SK-N-SH (cell line): ENCODE results near the gene TRMO. TPM values are rescaled to one million over a fixed set of nuclear protein-coding genes. Genes with fewer than 3 reads are reported as not detected.

Experiments used
- CTCF ChIA-PET: fragments of 300-600, 350-600 bp; formaldehyde crosslinking; extraction: SDS; loops from one replicate; lab custom pipeline; 2021; lab: Yijun Ruan, JAX
- POLR2A ChIA-PET: fragments of 350-600 bp; sonication (Branson Sonifier 250); formaldehyde crosslinking; extraction: SDS; loops from one replicate; lab custom pipeline; 2020; ENCODE audit warnings: antibody characterized with exemption, inconsistent platforms; lab: Yijun Ruan, JAX
- DNase-seq: peaks from one replicate; pipeline ENCODE4 v3.0.0; 2012
- H2AFZ ChIP-seq: fragments of 200-600 bp; sonication (generic); 2 replicates; pipeline ENCODE4 v1.8.1; 2016; ENCODE audit warnings: antibody characterized with exemption, mild to moderate bottlenecking, low read depth
- H3F3A ChIP-seq: fragments of 200-600 bp; sonication (generic); replicated peaks from 2 replicates; pipeline ENCODE3; 2016; ENCODE audit warnings: antibody characterized with exemption, mild to moderate bottlenecking; ENCODE audit not compliant: insufficient read depth
- H3K27ac ChIP-seq, 2 experiments: fragments of 200-500 bp in 1 of 2; fragments of 200-600 bp in 1 of 2; sonication (Bioruptor generic) in 1 of 2; sonication (generic), shearing (Covaris generic) in 1 of 2; 2 replicates each; pipeline versions ENCODE4 v1.5.1 to v1.6.1; 2014 to 2016; ENCODE audit warnings: low read depth in 2 of 2, inconsistent platforms in 1 of 2, low read length in 1 of 2, mild to moderate bottlenecking in 1 of 2, mixed read lengths in 1 of 2
- H3K27me3 ChIP-seq: fragments of 200-600 bp; sonication (generic), shearing (Covaris generic); 2 replicates; pipeline ENCODE4 v1.6.1; 2016; ENCODE audit warnings: mixed run types; ENCODE audit not compliant: insufficient read depth
- H3K36me3 ChIP-seq, 2 experiments: fragments of 200-500 bp in 1 of 2; fragments of 200-600 bp in 1 of 2; sonication (Bioruptor generic) in 1 of 2; sonication (generic) in 1 of 2; replicated peaks in 1 of 2; 2 replicates each; pipeline versions ENCODE3 to v1.5.1; 2014 to 2016; ENCODE audit warnings: low read length in 1 of 2, mild to moderate bottlenecking in 1 of 2; ENCODE audit not compliant: insufficient read depth in 2 of 2, control insufficient read depth in 1 of 2
- H3K4me1 ChIP-seq, 2 experiments: fragments of 200-500 bp in 1 of 2; fragments of 200-600 bp in 1 of 2; sonication (Bioruptor generic) in 1 of 2; sonication (generic), shearing (Covaris generic) in 1 of 2; 2 replicates each; pipeline versions ENCODE4 v1.5.1 to v1.6.1; 2014 to 2016; ENCODE audit warnings: low read depth in 1 of 2, low read length in 1 of 2, mixed run types in 1 of 2; ENCODE audit not compliant: insufficient read depth in 2 of 2, control insufficient read depth in 1 of 2
- H3K4me2 ChIP-seq: fragments of 200-600 bp; sonication (generic), shearing (Covaris generic); 2 replicates; pipeline ENCODE4 v1.6.1; 2017; ENCODE audit warnings: mixed run types
- H3K4me3 ChIP-seq, 2 experiments: fragments of 200-500 bp in 1 of 2; fragments of 200-600 bp in 1 of 2; sonication (Bioruptor generic) in 1 of 2; sonication (generic), shearing (Covaris generic) in 1 of 2; 2 replicates each; pipeline versions ENCODE4 v1.5.1 to v1.8.1; 2014 to 2016; ENCODE audit warnings: low read depth in 2 of 2, inconsistent platforms in 1 of 2, low read length in 1 of 2, mild to moderate bottlenecking in 1 of 2, mixed read lengths in 1 of 2, moderate library complexity in 1 of 2
- H3K79me2 ChIP-seq: fragments of 200-600 bp; sonication (generic); 2 replicates; pipeline ENCODE4 v1.8.1; 2017; ENCODE audit warnings: mild to moderate bottlenecking; ENCODE audit not compliant: insufficient read depth
- H3K9ac ChIP-seq: fragments of 200-600 bp; sonication (generic); 2 replicates; pipeline ENCODE4 v1.6.1; 2017; ENCODE audit warnings: mixed run types
- H3K9me2 ChIP-seq: fragments of 200-600 bp; sonication (generic); 2 replicates; pipeline ENCODE4 v1.6.1; 2017; ENCODE audit warnings: mixed run types
- H3K9me3 ChIP-seq: fragments of 200-600 bp; sonication (generic); 2 replicates; pipeline ENCODE4 v1.6.1; 2017; ENCODE audit warnings: mixed run types, mild to moderate bottlenecking, moderate library complexity
- H4K20me1 ChIP-seq: fragments of 200-600 bp; sonication (generic); 2 replicates; pipeline ENCODE4 v1.6.1; 2017; ENCODE audit warnings: mild to moderate bottlenecking, mixed run types; ENCODE audit not compliant: insufficient read depth
- FOSL2 ChIP-seq: IDR thresholded peaks from 2 replicates; pipeline ENCODE4 v1.4.0; 2012; ENCODE audit warnings: low read depth, mild to moderate bottlenecking, moderate library complexity, borderline replicate concordance
- FOXM1 ChIP-seq: IDR thresholded peaks from 2 replicates; pipeline ENCODE4 v1.4.0; 2012; ENCODE audit warnings: low read depth, mild to moderate bottlenecking
- GATA2 ChIP-seq: sonication (generic); formaldehyde crosslinking; IDR thresholded peaks from 2 replicates; pipeline ENCODE4 v1.5.0; 2020; ENCODE audit warnings: mild to moderate bottlenecking, missing genetic modification reagents
- JUND ChIP-seq: IDR thresholded peaks from 2 replicates; pipeline ENCODE4 v1.4.0; 2012
- MEF2A ChIP-seq: IDR thresholded peaks from 2 replicates; pipeline ENCODE4 v1.4.0; 2012; ENCODE audit warnings: low read depth, borderline replicate concordance
- NRF1 ChIP-seq: IDR thresholded peaks from 2 replicates; pipeline ENCODE4 v1.6.1; 2012; ENCODE audit warnings: low read depth, mild to moderate bottlenecking, low read length
- RFX5 ChIP-seq: IDR thresholded peaks from 2 replicates; pipeline ENCODE4 v1.6.1; 2012; ENCODE audit warnings: mild to moderate bottlenecking, improper control_type of control experiment, low read length
- RXRA ChIP-seq: IDR thresholded peaks from 2 replicates; pipeline ENCODE4 v1.4.0; 2012; ENCODE audit warnings: low read depth, mild to moderate bottlenecking, borderline replicate concordance
- SMC3 ChIP-seq: IDR thresholded peaks from 2 replicates; pipeline ENCODE4 v1.6.1; 2012; ENCODE audit warnings: low read depth, low read length, improper control_type of control experiment
- TAF1 ChIP-seq: IDR thresholded peaks from 2 replicates; pipeline ENCODE4 v1.6.1; 2012; ENCODE audit warnings: low read depth, mild to moderate bottlenecking, low read length, moderate library complexity, borderline replicate concordance
- TCF12 ChIP-seq: IDR thresholded peaks from 2 replicates; pipeline ENCODE4 v1.4.0; 2012
- WGBS: methylation state at CpG from one replicate; pipeline ENCODE4 v1.1.6; 2017; ENCODE audit warnings: low lambda C conversion rate; 5-methylcytosine and 5-hydroxymethylcytosine counted together
- polyA plus RNA-seq, 3 experiments: library from polyadenylated mRNA; depleted of rRNA; stranded (reverse); fragments of >200 nt; gene quantifications; 2 replicates each; pipeline ENCODE4 v1.2.3, GENCODE V29; 2012
- TF ChIP-seq, protein P1 (sequence below): fragments of 200-600 bp; sonication (generic); IDR thresholded peaks from 2 replicates; pipeline ENCODE4 v1.6.1; 2017; ENCODE audit warnings: antibody characterized with exemption, mild to moderate bottlenecking, moderate library complexity
- TF ChIP-seq, protein P2 (sequence below): fragments of 150-350 bp; IDR thresholded peaks from 2 replicates; pipeline ENCODE4 v1.6.1; 2017; ENCODE audit warnings: antibody characterized with exemption, low read length, low read depth, borderline replicate concordance

The TRMO gene
- polyA plus RNA-seq, 1 of the 3 experiments (the other 2 are of a cell fraction) = 8.1 TPM

DNA sequence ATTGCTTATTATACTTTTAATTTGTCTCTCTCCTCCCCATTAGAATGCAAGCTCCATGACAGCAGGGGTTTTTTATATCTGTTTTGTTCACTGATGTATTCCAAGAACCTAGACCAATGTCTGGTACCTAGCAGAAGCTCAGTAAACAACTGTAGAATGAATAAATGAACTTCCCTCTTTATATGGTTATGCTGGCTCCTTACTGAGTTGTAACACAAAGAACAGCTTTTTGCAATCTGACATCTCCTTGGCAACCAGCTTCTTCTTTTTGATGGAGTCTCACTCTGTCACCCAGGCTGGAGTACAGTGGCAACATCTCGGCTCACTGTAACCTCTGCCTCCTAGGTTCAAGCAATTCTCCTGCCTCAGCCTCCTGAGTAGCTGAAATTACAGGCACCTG, 13.6 kb downstream of the TRMO start:
- Histone ChIP-seq H3K9ac (no peak overlapping the region), H3K9me2 (no peaks in the 10 kb centered on the region), H3K79me2 (no peaks in the 10 kb centered on the region), H3K4me2 (no peak overlapping the region), H2AFZ (no peak overlapping the region), H3K9me3 (no peaks in the 10 kb centered on the region), H4K20me1 (no peaks in the 10 kb centered on the region), H3K27me3 (no peaks in the 10 kb centered on the region), H3K4me3 (no peak overlapping the region), H3F3A (no peaks in the 10 kb centered on the region), H3K4me1 (no peaks in the 10 kb centered on the region), H3K27ac (no peak overlapping the region), H3K36me3 (peaks cover 0 to 59% of the 10 kb centered on the region in 2 experiments)
- POLR2A ChIA-PET = no interaction called here
- DNase-seq = no peak
- CTCF ChIA-PET = interaction anchor here (1.8 kb wide), 2 partner anchors 13 to 14 kb away, joined by 3 to 5 read pairs; partner anchors contain the start of gene TRMO
- TF ChIP-seq MEF2A (no peak), GATA2 (no peak), TCF12 (no peak), JUND (no peak), TAF1 (no peak), FOXM1 (no peak), RXRA (no peak), FOSL2 (no peak), SMC3 (no peak)
- TF ChIP-seq, protein P1, sequence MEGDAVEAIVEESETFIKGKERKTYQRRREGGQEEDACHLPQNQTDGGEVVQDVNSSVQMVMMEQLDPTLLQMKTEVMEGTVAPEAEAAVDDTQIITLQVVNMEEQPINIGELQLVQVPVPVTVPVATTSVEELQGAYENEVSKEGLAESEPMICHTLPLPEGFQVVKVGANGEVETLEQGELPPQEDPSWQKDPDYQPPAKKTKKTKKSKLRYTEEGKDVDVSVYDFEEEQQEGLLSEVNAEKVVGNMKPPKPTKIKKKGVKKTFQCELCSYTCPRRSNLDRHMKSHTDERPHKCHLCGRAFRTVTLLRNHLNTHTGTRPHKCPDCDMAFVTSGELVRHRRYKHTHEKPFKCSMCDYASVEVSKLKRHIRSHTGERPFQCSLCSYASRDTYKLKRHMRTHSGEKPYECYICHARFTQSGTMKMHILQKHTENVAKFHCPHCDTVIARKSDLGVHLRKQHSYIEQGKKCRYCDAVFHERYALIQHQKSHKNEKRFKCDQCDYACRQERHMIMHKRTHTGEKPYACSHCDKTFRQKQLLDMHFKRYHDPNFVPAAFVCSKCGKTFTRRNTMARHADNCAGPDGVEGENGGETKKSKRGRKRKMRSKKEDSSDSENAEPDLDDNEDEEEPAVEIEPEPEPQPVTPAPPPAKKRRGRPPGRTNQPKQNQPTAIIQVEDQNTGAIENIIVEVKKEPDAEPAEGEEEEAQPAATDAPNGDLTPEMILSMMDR = no peak
- WGBS = 100% methylated on average over 1 of the region's 1 CpG

DNA sequence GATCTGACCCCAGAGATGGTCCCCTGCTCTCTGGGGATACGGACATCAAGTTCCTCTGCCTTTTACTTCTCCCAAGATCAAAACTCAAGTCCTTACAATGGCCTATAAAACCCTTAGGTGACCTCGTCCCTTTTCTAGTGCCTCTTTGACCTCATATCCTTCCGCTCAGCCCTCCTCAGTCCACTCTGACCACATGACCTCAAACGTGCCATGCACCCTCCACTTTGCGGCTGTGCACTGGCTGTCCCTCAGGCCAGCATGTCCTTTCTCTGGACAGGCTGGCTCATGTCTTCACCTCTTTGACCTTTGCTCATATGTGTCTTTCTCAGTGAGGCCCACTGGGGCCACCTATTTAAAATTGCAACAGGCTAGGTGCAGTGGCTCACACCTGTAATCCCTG, 14.7 kb downstream of the TRMO start:
- Histone ChIP-seq H3K27me3 (no peaks in the 10 kb centered on the region), H3K9me2 (no peaks in the 10 kb centered on the region), H3K27ac (no peak overlapping the region), H3K4me2 (no peak overlapping the region), H2AFZ (no peak overlapping the region), H3K36me3 (peaks cover 0 to 48% of the 10 kb centered on the region in 2 experiments), H3K9ac (no peak overlapping the region), H3K4me1 (no peaks in the 10 kb centered on the region), H3K79me2 (no peaks in the 10 kb centered on the region), H3K9me3 (no peaks in the 10 kb centered on the region), H3K4me3 (no peak overlapping the region), H3F3A (no peaks in the 10 kb centered on the region), H4K20me1 (no peaks in the 10 kb centered on the region)
- TF ChIP-seq NRF1 (no peak), RFX5 (no peak)
- TF ChIP-seq, protein P2, sequence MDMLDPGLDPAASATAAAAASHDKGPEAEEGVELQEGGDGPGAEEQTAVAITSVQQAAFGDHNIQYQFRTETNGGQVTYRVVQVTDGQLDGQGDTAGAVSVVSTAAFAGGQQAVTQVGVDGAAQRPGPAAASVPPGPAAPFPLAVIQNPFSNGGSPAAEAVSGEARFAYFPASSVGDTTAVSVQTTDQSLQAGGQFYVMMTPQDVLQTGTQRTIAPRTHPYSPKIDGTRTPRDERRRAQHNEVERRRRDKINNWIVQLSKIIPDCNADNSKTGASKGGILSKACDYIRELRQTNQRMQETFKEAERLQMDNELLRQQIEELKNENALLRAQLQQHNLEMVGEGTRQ = no peak
- no peak for DNase-seq
- CTCF ChIA-PET = interaction anchor here (1.8 kb wide), 1 partner anchor 15 kb away, joined by 3 read pairs; the partner anchor contains the start of gene TRMO
- POLR2A ChIA-PET = no interaction called here
- WGBS = 96% methylated on average over 5 of the region's 5 CpGs
